Left ventricle myocardium inferior (tissue), 1 donor: ENCODE measurements around the gene UNC119. TPM values are rescaled to one million over a fixed set of nuclear protein-coding genes. Genes with fewer than 3 reads are reported as not detected.

Source experiments
- DNase-seq: peaks from one replicate; pipeline ENCODE4 v3.0.0-alpha.2; 2020
- H3K27ac ChIP-seq: fragments of 200-600 bp; replicated peaks from 2 replicates; pipeline ENCODE4 v1.8.0; 2021
- H3K27me3 ChIP-seq: fragments of 200-600 bp; 2 replicates; pipeline ENCODE4 v1.8.0; 2021; ENCODE audit warnings: low read depth
- H3K36me3 ChIP-seq: fragments of 200-600 bp; 2 replicates; pipeline ENCODE4 v1.8.0; 2021
- H3K4me1 ChIP-seq: fragments of 200-600 bp; 2 replicates; pipeline ENCODE4 v1.8.0; 2021
- H3K4me3 ChIP-seq: fragments of 200-600 bp; 2 replicates; pipeline ENCODE4 v1.8.0; 2021; ENCODE audit warnings: mild to moderate bottlenecking, moderate library complexity
- H3K9me3 ChIP-seq: fragments of 200-600 bp; replicated peaks from 2 replicates; pipeline ENCODE4 v1.8.0; 2021
- CTCF ChIP-seq: fragments of 200-600 bp; IDR thresholded peaks from 2 replicates; pipeline ENCODE4 v1.8.0; 2021; ENCODE audit warnings: antibody characterized with exemption, mild to moderate bottlenecking, borderline replicate concordance
- intact Hi-C: fragments of 100-400 bp; cut with micrococcal nuclease; formaldehyde crosslinking; loops from one replicate; pipeline ENCODE4 v1.11.0; 2022
- total RNA-seq: library from RNA; stranded (reverse); fragmentation: NEBNext Ultra II Directional; extraction: Animal tissue kit (Norgen Biotek cat#: 25700); gene quantifications from one replicate; pipeline ENCODE4 v1.2.1, GENCODE V29; 2021
- donor health status: DM: no; HTN: yes; CAD: no; lungs with severe emphysema.

UNC119 gene
- total RNA-seq, 1 donor from 2014 or later, result 22.5 TPM

- no peaks in the 10 kb centered on the region for H3K27me3 ChIP-seq
- peaks cover 70% of the 10 kb centered on the region for H3K4me1 ChIP-seq
- intact Hi-C loops, result no loop called here
- TF ChIP-seq CTCF, result no peak
- no peaks in the 10 kb centered on the region for H3K9me3 ChIP-seq
- H3K4me3 ChIP-seq, result peak overlapping the region; percentile 93
- H3K27ac ChIP-seq, result peak overlapping the region; percentile 84
- peaks cover 11% of the 10 kb centered on the region for H3K36me3 ChIP-seq
- no peak for DNase-seq
Observed at GRCh38 chr17:28572259-28573039, 20.0 kb upstream of the UNC119 start.

- peak; percentile 13 for TF ChIP-seq CTCF
- peaks cover 62% of the 10 kb centered on the region for H3K4me1 ChIP-seq
- H3K9me3 ChIP-seq, result no peaks in the 10 kb centered on the region
- no peaks in the 10 kb centered on the region for H3K27me3 ChIP-seq
- peaks cover 14% of the 10 kb centered on the region for H3K36me3 ChIP-seq
- intact Hi-C loops, result no loop called here
- H3K4me3 ChIP-seq, result peak within 1 kb of the TSS; percentile 93
- peak within 1 kb of the TSS; percentile 84 for H3K27ac ChIP-seq
- DNase-seq, result peak; percentile 97
Observed at GRCh38 chr17:28571361-28572122, 19.1 kb upstream of the UNC119 start, which contains the start of gene PIGS. Gene PIGS (minus strand): TSS chr17:28571524. CDS start chr17:28571496, 28 bp downstream.

- Histone ChIP-seq H3K36me3 (peaks cover 16% of the 10 kb centered on the region), H3K4me3 (peak overlapping the region; percentile 93), H3K9me3 (no peaks in the 10 kb centered on the region), H3K4me1 (peaks cover 57% of the 10 kb centered on the region), H3K27me3 (no peaks in the 10 kb centered on the region), H3K27ac (peak overlapping the region; percentile 84)
- TF ChIP-seq CTCF, result no peak
- intact Hi-C loops, result no loop called here
- peak; percentile 25 for DNase-seq
Observed at GRCh38 chr17:28570716-28571360, 18.4 kb upstream of the UNC119 start.

- H3K36me3 ChIP-seq, result peaks cover 14% of the 10 kb centered on the region
- H3K4me3 ChIP-seq, result no peak overlapping the region
- intact Hi-C loops, result no loop called here
- no peak for DNase-seq
- H3K4me1 ChIP-seq, result peaks cover 47% of the 10 kb centered on the region
- no peaks in the 10 kb centered on the region for H3K9me3 ChIP-seq
- no peak overlapping the region for H3K27ac ChIP-seq
- TF ChIP-seq CTCF, result no peak
- H3K27me3 ChIP-seq, result no peaks in the 10 kb centered on the region
Observed at GRCh38 chr17:28569446-28569845, 17.0 kb upstream of the UNC119 start.

- Histone ChIP-seq H3K27ac (no peak overlapping the region), H3K36me3 (peaks cover 18% of the 10 kb centered on the region), H3K4me3 (no peak overlapping the region), H3K4me1 (peaks cover 37% of the 10 kb centered on the region), H3K27me3 (no peaks in the 10 kb centered on the region), H3K9me3 (no peaks in the 10 kb centered on the region)
- intact Hi-C loops, result no loop called here
- TF ChIP-seq CTCF, result no peak
- DNase-seq, result no peak
Observed at GRCh38 chr17:28567604-28568003, 15.2 kb upstream of the UNC119 start.
